Retinal pigment epithelial cell (primary cell): ENCODE data around the gene NFASC.

ENCODE experiments used
- DNase-seq: peaks from one replicate; pipeline ENCODE4 v3.0.0-alpha.2; 2010; ENCODE audit warnings: low read depth
- H3K4me3 ChIP-seq: 2 replicates; pipeline ENCODE4 v1.5.1; 2011; ENCODE audit warnings: mild to moderate bottlenecking, low read length, control low read depth, moderate library complexity
- TF ChIP-seq, protein P1 (sequence below): conservative IDR thresholded peaks from 2 replicates; pipeline ENCODE4 v1.5.1; 2011; ENCODE audit warnings: low read depth, low read length, control low read depth, inconsistent platforms

NFASC gene

DNA sequence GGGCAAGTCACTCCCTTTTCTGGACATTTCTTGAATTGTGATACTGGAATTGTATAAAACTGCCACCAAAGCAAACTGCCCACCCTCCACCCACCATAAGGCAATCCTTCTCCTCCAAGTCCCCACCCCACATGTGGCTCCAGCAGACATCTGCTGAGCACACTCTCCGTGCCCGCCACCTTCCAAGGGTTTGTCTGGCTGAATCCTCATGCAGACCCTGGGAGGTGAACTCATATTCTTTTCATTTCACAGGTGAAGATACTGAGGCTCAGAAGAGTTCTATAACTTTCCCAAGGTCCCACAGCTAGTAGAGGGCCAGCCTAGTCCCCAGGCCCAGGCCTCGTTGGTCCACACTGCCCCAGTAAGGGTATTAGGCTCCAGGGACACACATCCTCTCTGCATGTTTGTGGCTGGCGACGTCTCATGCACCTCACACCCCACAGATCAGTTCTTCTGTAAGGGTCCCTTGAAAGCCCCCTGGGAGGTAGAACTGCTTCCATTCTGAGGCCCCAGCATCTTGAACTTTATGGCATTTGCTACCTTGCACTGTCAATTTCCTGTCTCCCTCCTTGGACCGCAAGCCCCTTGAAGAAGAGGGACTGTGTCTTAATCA lies 186.4 kb downstream of the NFASC start:
- H3K4me3 ChIP-seq = no peak overlapping the region
- no peak for DNase-seq
- TF ChIP-seq, protein P1, sequence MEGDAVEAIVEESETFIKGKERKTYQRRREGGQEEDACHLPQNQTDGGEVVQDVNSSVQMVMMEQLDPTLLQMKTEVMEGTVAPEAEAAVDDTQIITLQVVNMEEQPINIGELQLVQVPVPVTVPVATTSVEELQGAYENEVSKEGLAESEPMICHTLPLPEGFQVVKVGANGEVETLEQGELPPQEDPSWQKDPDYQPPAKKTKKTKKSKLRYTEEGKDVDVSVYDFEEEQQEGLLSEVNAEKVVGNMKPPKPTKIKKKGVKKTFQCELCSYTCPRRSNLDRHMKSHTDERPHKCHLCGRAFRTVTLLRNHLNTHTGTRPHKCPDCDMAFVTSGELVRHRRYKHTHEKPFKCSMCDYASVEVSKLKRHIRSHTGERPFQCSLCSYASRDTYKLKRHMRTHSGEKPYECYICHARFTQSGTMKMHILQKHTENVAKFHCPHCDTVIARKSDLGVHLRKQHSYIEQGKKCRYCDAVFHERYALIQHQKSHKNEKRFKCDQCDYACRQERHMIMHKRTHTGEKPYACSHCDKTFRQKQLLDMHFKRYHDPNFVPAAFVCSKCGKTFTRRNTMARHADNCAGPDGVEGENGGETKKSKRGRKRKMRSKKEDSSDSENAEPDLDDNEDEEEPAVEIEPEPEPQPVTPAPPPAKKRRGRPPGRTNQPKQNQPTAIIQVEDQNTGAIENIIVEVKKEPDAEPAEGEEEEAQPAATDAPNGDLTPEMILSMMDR = no peak

DNA sequence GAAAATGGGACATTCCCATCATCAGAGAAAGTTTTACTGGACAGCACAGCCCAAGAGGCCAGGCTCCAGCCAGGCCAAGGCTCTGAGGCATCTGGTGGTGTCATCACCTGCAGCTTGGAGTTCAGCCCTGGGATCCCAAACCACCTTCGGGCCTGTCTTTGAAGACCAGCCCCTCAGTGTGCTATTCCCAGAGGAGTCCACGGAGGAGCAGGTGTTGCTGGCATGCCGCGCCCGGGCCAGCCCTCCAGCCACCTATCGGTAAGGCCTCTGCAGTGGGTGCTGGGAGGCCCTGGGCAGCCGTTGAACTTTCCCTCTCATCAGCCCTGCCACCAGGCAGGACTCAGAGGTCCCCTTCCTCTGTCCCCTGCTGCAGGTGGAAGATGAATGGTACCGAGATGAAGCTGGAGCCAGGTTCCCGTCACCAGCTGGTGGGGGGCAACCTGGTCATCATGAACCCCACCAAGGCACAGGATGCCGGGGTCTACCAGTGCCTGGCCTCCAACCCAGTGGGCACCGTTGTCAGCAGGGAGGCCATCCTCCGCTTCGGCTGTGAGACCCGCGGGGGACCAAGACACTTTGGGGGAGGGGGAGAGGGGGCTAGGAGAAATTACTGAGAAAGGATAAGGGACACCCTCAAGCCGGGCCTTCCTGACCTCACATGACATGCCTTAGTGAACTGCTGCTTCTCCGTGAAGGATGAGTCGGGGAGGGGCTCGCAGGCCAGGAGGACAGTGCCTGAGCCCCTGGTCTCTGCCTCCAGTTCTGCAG lies 187.3 kb downstream of the NFASC start:
- TF ChIP-seq, protein P1 = no peak
- H3K4me3 ChIP-seq = no peak overlapping the region
- DNase-seq = no peak

DNA sequence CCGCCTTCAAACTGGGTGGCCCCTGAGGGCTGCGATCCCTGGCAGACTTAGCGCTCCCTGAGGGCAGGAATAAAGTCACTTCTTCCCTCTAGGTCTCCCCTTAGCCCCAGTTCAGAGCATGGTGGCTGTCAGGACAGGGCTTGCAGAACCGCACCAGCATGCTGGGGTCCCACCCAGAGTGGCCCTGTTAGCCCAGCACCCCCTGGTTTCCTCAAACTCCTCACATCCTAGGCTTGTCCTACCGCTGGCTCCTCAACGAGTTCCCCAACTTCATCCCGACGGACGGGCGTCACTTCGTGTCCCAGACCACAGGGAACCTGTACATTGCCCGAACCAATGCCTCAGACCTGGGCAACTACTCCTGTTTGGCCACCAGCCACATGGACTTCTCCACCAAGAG lies 188.2 kb downstream of the NFASC start:
- TF ChIP-seq, protein P1 = no peak
- H3K4me3 ChIP-seq = no peak overlapping the region
- DNase-seq = no peak

DNA sequence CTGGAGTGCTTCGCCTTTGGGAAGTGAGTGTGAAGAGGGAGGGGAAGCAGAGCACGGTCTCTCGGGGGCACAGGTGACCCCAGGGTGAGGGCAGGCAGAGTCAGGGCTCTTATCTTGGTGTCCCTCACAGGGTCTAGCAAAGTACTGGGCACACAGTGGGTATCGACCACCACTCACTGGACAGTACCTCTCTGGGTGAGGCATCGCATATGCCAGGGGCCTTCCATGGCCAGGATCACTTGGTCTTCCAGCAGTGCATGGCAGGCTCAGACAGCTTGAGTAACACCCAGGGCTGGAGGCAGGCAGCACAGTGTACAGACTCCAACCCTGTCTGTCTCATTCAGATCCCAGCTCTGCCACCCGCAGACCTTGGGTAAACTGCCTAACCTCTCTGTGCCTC lies 189.0 kb downstream of the NFASC start:
- H3K4me3 ChIP-seq = no peak overlapping the region
- TF ChIP-seq, protein P1 = no peak
- DNase-seq = no peak

DNA sequence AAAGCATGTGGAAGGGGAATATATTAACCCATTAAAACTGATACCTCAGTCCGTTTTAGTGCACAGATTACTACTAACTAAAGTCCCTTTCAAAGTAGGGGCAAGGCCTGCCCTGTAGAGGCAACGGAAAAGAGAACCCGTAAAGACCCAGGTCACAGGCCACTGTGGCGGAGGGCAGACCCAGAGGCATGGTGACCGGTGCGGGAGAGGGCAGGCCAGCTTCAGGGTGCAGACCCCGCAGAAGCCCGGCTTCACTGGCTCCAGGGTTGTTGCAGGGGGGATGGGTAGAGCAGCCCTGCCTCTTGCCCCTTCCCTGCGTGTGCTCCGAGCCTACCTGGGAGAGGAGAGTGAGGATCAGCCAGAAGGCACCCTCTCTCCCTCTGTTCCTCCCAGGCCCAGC lies 190.1 kb downstream of the NFASC start:
- no peak overlapping the region for H3K4me3 ChIP-seq
- TF ChIP-seq, protein P1 = no peak
- DNase-seq = no peak

DNA sequence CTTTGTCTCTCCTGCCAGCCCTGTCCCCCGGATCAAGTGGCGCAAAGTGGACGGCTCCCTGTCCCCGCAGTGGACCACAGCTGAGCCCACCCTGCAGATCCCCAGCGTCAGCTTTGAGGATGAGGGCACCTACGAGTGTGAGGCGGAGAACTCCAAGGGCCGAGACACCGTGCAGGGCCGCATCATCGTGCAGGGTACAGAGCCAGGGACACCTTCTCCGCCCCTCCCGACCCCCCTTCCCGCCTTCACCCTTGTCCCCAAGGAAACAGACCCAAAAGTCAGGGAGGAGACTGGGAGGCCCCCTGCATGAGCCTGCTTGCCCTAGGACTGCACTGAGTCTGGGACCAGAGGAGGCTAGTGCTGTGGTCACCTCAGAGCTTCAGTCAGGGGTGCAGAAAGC lies 190.6 kb downstream of the NFASC start:
- TF ChIP-seq, protein P1 = no peak
- no peak overlapping the region for H3K4me3 ChIP-seq
- DNase-seq = no peak

DNA sequence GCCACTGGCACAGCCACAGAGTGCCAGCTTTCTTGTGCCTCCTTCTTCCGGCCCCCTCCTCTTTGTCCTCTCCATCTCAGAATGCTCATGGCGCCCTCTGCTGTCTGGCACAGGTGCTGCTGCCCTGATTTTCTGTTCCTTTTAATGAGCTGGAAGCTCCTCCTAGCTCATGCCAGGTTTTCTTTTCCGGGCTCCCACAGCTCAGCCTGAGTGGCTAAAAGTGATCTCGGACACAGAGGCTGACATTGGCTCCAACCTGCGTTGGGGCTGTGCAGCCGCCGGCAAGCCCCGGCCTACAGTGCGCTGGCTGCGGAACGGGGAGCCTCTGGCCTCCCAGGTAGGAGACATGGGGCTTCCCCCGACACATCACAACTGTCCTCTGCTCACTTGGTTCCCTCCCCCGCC lies 191.0 kb downstream of the NFASC start:
- H3K4me3 ChIP-seq = no peak overlapping the region
- TF ChIP-seq, protein P1 = peak; percentile 96
- no peak for DNase-seq
